Central memory CD4-positive, alpha-beta T cell (primary cell): ENCODE data around the gene STARD6.
A peak's percentile ranks its signal among the peaks of the same experiment; 100 is the strongest.
"Not testable (repeated sequence)": the region's sequence is repeated elsewhere in the genome, so short reads cannot be mapped to it uniquely, and the experiment has no call there.

ENCODE experiments used
- DNase-seq: peaks from one replicate; pipeline ENCODE4 v3.0.0; 2022
- total RNA-seq, 3 experiments: gene quantifications; one replicate each; lab custom pipeline; 2026; lab: John Stamatoyannopoulos, UW

Gene STARD6, protein sequence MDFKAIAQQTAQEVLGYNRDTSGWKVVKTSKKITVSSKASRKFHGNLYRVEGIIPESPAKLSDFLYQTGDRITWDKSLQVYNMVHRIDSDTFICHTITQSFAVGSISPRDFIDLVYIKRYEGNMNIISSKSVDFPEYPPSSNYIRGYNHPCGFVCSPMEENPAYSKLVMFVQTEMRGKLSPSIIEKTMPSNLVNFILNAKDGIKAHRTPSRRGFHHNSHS
- 0 to 0.18 (median 0.11) reads per million in 3 experiments for total RNA-seq

DNA sequence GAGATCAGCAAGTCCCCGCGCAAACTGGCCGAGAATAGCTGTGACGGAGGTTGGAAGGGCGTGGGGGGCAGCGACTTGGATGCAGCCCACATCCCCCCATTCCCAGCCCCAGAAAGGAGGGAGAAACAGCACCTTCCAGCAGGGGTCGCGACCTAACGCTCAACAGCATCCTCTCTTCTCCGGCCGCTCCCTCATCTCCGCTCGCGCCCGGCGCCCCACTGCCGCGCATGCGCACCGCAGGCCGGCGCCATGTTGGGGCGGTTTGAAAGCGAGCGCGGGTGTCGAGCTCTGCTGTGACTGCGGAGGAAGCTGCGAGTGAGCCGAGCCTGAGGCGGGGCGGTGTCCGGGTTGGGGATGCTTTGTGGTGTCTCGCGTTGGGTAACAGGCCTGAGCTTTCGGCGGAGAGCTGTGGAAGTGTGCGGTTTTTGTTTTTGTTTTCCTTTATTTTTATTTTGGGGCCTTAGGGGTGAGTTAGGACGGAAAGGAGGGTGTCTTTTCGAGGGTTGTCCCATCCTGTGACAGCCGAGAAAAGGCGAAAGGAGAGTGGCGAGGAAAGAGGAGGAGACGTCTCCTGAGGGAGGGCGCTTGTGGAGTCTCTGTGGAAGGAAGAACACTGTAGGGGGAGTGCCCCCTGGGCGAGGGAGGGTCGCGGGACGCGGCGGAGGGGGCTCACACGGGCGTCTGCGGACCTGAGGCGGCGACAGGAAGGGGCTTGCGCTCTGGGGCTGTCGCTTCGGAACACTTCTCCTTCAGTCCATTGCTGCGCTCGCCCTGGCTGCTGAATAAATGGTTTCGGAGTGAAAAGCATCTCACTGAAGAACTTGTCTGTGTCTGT lies at the start of gene STARD6, which contains the start of gene C18orf54:
TSS of gene STARD6 (minus strand) at position 199 of the 835 bp plus-strand sequence. CDS start 3,285 bp downstream, outside the sequence.
TSS of gene C18orf54 (plus strand) at position 247 of the 835 bp plus-strand sequence. CDS start 2,667 bp downstream, outside the sequence.
- peak; percentile 92 for DNase-seq

DNA sequence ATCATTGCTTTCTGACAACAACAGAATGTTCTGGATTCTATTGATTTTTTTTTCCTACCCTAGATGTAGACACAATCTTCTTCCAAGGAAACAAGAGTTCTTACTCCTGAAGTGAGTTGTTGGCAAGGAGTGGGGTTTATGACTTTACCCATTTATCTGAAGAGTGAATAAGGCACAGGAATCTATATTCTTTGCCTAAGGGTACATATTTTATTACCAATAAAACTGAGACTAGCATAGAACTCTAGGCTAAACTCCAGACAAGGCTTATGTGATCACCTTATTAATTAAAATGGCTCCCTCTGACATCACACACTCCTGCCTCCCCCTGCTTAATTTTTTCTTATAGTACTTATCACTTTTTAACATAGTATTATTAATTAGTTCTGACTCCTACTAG lies 47.6 kb upstream of the STARD6 start:
- DNase-seq: no peak

DNA sequence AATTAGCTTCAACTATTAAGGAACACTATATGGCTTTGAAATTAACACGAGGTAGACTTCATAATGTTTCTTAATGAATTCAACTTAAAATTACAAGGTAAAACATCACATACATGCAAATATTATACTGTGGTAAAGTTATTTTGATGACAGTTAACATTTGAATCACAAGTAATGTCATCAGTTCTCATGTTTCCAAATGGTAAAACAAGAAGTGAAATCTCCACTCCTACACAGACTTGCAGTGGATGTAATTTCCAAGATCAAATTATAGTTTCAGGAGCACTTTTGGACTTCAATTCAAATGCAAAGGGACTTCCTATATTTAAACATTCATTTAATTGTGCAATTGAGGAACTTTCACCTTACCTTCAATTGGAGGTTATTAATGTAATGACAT lies 39.1 kb upstream of the STARD6 start:
- DNase-seq: no peak

DNA sequence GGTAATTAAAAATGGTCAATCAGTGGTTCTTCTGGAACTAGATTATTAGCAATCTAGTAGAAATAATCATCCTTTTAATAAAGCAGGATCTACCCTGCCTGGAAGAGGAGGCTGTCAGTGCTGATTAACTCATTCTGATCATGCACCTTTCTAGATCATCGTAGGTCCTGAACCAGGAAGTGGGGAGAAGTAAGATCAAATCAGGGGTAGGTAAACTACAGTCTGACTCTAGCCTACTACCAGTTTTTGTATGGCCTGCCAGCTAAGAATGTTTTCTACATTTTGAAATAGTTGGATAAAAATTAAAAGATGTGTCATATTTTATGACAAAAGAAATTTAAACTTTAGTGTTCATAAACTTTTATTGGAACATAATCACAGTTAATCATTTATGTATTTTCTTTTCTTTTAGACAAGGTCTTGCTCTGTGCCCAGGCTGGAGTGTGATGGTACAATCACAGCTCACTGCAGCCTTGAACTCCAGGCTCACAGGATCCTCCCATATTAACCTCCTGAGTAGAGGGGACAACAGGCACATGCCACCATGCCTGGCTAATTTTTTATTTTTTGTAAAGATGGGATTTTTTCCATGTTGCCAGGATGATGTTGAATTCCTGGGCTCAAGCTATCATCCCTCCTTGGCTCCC lies 36.1 kb upstream of the STARD6 start:
- no peak for DNase-seq

DNA sequence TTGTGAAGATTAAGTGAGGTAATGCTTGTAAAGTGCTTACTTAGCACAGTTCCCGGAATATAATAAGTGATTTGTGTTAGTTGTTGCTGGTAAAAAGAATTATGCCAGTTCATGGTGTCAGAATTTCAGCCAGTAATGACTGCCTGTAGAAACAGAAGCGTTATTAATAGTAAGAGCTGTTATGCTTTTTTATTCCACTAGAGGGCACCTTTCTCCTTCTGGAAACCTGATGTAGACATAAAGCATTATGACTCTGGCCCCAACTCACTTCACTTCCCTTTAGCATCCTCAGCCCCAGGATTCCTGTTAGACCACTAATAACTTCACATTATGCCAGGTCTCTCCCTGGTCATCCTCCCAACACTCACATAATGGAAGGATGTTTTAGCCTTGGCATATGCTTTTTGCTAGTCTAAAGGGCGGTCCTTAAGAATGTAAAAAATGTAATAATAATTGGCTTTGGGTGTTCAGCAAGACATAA lies 34.9 kb upstream of the STARD6 start:
- peak; percentile 36 for DNase-seq

DNA sequence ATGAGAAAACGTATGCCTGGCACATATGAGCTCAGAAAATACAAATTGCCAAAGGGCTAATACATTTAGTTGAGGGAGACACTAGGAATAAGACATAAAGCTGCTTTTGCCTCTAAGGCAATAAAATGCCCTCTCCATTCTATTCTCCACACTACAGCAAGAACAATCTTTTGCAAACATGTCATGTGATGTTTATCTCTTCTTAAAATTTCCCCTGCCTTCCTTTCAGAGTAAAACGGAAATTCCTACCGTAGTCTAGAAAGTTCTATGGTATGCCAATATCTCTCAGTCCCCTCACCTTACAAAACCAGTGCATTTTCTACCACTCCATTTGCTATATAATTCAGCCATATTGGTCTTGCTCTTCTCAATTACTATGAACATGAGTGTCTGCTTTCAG lies 33.2 kb upstream of the STARD6 start:
- DNase-seq: no peak

DNA sequence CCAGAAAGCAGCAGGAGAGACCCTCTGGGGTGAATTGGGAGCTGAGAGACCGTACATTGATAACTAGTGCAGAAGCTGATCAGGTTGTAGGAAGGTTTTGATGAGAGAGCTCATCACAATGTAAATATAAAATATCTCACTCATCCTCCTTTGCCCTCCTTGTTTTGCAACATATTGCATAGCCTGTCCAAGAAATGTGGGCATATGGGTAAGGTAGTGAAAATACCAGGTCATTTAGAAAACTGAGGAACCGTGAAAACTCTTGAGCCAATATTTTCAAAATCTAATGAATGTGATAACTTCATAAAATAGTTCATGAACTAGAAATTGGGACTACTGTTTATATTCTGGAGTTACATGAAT lies 31.5 kb upstream of the STARD6 start:
- DNase-seq: no peak

DNA sequence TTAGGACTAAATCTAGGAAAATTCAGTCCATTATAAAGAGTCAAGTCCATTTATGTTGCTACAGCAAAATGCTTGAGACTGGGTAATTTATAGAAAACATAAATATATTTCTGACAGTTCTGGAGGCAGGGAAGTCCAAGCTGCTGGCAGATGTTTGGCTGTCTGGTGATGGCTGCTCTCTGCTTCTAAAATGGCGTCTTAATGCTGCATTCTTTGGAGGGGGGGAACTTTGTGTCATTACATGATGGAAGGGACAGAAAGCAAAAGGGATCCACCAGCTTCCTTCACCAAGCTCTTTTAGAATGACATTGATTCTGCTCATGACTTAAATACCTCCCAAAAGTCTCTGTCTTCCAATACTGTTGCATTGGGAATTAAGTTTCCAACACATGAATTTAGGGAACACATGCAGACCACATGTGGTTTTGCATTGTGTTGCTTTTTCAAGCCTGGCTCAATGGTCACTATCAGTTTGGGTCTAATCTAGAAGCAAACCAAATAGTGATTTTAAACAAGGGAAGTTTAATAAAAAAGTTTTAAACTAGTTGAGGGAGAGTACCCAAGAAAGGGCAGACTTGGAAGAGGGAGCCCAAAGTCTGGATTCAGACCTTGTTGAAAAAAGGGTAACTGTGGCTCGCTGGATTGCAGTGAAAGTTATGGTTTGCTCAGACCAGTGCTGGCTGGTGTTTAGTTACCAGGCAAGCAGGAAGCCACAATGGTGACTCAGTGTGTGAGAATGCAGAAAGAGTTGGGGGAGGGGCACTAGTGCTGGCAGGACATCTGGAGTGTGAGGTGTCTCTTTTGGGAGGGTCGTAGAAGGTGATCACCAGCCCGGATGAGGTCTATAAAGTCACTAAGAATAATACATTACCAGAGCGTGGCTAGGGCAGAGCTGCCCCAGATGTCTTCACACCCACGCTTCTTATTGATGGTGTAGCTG lies 30.8 kb upstream of the STARD6 start:
- no peak for DNase-seq

DNA sequence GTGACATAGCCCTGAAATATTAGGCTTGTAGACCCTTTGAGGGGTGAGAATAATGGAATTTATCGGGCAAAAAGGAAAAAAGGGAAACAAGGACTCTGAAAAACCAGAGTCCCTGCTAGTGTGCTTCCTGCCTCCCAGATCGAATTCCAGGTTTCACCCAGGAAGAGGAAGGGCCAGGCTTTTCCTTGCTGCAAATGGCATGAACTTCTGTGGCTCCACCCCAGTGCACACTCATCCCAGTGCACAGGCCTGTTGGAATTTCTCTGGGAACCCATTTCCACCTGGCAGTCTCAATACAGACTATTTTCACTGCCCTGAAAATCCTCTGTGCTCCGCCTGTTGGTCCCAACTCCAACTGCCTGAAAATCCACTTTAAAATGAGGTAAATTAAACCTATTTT lies 30.0 kb upstream of the STARD6 start:
- no peak for DNase-seq

DNA sequence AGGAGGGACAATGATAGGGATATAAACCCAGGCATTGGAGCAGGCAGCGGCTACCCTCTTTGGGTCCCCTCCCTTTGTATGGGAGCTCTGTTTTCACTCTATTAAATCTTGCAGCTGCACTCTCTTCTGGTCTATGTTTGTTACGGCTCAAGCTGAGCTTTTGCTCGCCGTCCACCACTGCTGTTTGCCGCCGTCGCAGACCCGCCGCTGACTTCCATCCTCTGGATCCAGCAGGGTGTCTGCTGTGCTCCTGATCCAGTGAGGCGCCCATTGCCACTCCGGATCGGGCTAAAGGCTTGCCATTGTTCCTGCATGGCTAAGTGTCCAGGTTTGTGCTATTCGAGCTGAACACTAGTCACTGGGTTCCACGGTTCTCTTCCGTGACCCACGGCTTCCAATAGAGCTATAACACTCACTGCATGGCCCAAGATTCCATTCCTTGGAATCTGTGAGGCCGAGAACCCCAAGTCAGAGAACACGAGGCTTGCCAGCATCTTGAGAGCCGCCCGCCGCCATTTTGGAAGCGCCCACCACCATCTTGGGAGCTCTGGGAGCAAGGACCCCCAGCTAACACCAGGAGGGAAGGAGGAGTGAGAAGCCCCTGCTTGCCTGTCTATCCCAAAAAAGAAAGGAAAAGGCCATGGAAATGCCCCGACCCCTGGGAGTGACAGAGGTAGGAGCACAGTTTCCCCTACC lies 29.3 kb upstream of the STARD6 start:
- DNase-seq: not testable (repeated sequence)

DNA sequence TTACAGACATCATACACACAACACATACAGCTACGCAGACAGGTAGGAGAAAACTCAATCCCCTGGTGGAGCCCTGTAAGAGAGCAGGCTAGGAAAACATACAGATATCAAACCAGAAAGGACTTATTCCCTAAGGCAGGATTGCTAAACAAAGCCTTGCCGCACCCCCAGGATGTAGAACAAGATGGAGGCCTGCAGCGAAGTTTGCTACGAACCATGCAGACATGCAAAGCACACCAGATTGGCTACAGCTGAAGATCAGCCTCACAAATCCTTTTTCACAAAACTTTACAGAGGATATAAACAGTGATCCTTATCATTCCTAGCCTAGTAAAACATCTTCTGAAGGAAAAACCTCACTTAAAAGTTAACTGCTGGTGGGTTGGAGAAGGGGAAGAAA lies 28.4 kb upstream of the STARD6 start:
- no peak for DNase-seq

DNA sequence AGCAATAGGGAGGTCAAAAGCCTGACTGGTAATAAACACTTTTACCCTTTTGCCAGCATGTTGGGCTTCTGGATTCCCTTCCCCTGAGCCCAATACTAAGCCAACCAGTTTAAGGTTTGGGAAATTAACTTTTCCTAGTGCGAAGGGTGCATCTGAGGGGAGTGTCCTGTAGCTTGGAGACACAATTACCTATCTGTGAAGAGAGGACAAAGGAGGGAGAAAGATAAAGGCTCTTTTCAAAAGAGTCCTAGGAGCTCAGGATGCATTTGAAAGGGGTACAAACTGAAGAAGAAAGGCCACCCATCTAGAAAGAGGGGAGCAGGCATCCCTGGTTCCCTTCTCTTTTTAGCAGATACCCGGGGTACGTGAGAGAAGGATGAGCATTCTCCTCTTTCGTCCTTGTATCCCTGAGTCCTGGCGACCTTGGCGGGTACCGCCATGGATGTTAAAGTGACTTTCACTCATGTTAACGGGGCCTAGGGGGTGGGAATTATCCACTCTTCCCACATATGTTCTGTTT lies 25.1 kb upstream of the STARD6 start:
- DNase-seq: no peak

DNA sequence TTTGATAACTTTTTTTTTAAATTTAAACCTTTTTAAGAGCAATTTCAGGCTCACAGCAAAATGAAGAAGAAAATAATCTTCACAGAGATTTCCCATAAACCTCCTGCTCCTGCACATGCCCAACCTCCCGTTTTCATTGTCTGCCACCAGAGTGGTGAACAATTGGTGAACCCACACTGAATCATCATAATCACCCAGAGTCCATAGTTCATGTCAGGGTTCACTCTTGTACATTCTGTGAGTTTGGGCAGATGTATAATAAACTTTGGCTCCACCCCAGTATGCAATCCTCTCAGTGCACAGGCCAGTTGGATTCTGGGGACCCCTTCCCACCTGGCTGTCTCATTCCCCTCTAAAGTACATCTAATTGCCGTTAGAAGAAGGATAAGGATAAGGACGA lies 24.4 kb upstream of the STARD6 start:
- DNase-seq: no peak

DNA sequence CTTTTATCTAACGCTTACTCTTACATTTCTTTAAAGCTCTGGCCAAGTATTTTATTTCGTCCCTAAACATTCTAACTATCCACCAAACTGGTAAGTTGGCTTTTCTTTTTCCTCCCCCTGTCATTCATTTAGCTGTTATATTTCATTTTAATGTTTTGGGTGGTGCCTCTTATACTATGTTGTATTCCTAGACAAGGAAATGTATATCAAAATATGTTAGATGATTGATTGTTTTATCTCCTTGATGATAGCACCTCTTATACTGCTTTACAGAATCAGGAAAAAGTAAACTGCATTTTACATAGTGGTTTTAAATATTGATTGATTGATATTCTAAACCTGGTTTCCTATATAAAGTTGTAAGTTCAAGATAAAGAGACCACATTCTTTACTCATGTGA lies 24.0 kb upstream of the STARD6 start:
- DNase-seq: no peak

DNA sequence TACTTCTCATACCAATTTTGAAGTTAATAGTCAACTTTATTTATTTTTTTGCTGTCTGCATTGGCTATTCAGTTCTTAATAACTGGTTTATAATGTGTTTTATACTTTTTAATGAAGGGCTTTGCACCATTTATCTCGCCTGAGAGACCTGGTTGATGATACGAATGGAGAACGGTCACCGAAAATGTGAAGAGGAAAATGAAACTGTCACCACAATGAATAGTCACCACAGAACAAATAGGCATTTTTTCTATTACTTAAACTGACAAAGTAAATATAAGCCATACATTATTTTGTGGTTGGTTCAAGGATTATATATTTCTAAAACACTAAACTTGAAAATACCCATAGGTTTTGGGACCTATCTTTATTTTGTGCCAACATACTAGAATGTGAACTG lies 20.4 kb upstream of the STARD6 start:
- DNase-seq: no peak

DNA sequence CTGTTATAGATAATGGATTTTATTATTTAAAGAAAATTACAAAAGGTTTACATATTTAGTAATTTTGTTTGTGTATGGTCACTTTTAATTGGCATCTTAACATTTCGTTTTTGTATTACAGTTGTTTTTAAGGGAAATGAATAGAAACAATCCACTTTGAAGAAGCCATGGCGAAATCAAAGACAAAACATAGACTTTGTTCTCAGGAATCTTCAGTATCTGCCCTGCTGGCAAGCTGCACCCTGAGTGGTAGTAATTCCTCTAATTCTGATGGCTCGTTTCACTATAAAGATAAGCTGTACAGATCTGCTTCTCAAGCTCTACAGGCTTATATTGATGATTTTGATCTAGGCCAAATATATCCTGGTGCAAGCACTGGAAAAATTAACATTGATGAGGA lies 2.7 kb upstream of the STARD6 start:
- DNase-seq: no peak

DNA sequence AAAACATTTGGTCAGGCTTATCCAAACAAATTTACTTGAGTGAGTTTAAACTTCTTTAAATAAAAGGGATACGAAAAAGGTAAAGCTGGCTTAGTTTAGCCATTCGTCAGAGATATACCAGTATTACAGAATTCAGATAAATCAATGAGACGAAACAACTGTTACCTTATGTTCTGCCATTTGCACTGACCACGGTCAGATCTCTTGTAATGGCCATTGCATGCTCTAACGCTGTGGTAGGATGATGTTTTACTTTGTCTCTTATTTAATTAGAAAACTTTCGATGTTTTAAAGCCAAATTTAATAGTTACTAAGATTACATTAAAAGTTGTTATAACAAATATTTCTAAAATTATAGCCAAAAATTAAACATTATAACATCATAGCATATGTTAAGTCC lies 1.6 kb upstream of the STARD6 start:
- DNase-seq: no peak

DNA sequence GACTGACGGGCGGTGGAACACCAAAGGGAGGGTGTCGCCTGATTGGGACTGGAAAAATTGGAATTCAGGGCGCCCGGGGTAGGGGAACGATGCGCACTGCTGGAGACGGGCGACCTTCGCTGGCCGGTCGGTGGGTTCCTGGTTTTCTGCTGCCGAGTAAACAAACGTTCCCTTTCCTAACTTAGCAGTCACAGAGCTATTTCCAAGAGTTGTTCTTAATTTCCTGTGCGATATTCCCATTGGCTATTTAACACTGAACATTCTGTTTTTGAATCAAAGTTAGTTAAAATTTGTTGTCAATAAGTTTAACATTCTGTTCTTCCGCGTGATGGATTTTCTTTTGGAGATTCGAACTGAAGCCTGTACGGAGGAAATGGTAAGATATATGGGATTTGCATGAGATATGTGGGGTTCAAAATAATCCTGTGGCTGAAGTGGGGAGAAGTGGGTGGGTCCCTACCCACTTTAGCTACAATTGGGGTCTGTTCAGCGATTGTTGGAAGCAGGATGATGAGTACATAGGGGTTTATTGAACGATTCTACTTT lies 910 bp upstream of the STARD6 start:
- no peak for DNase-seq

DNA sequence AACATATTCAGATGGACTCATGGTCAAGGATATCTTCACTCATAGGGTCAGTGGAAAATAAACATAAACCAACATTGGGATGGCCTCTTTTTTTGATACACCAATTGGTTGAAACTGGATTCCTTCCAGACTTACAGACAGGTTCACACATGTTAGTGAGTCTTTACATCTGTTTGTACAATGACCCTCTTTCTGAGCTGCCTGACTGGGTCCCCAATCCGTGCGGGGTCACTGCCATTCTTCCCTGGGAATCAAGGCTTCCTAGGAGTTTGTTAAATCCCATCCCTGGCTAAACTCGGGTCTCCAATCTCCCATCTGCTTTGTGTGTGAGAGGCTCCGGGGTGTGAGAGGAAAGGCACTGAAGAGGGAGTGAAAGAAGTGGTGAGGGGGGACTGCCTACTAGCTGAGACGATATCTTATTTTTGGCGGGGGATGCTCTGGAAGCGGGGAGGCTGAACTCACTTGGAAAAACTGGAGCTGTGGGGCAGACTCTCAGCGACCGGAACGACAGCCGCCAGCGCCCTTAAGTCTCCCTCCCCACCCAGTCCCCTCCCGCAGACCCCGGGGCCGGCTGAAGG lies 487 bp downstream of the STARD6 start:
- no peak for DNase-seq

DNA sequence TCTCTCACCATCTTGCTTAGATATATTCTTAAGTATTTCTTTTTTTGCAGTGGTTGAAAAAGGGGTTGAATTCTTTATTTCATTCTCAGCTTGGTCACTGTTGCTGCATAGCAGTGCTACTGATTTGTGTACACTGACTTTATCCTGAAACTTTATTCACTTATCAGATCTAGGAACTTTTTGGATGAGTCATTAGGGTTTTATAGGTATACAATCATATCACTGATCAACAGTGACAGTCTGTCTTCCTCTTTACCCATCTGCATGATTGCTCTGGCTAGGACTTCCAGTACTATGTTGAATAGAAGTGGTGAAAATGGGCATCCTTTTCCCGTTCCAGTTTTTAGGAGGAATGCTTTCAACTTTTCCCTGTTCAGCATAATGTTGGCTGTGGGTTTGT lies 6.5 kb downstream of the STARD6 start:
- DNase-seq: no peak

DNA sequence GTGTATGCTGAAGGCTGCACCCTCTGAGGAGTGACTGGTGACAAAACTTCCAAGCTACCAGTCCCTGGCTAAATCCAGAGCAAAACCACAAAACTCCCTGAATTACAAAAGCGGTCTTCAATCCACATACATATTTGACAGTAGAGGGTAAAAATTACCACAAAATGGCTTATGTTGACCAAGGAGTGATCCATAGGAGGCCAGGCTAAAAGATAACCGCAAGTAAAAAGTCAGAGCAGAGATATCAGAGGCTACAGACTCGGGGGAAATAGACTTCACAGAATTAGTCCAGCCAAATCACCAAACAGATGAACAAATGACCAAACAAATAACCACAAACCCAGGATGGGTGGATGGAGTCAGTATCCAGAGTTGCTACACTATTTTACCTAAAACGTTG lies 19.4 kb downstream of the STARD6 start:
- DNase-seq: no peak
